HEK293 (cell line): ENCODE measurements around the gene PRKCA.

Experiments
- CTCF ChIA-PET: fragments of 350-600 bp; formaldehyde crosslinking; extraction: SDS; loops from one replicate; lab custom pipeline; 2021; ENCODE audit warnings: antibody characterized with exemption; lab: Yijun Ruan, JAX
- POLR2A ChIA-PET: fragments of 300-600 bp; formaldehyde crosslinking; extraction: SDS; loops from one replicate; lab custom pipeline; 2020; ENCODE audit warnings: antibody characterized with exemption, inconsistent platforms; lab: Yijun Ruan, JAX
- H3K27ac ChIP-seq: fragments of 200-500 bp; sonication (Bioruptor generic); 2 replicates; pipeline ENCODE4 v1.5.1; 2014; ENCODE audit warnings: low read depth, low read length, control low read depth, inconsistent platforms; ENCODE audit errors: extremely low read depth
- H3K36me3 ChIP-seq, 2 experiments: fragments of 200-500 bp in 1 of 2; sonication (Bioruptor generic) in 1 of 2; 1 replicate in 1 of 2; 2 replicates in 1 of 2; pipeline ENCODE4 v1.5.1; 2014 to 2017; ENCODE audit warnings: inconsistent platforms in 2 of 2, low read length in 2 of 2; ENCODE audit not compliant: control insufficient read depth in 2 of 2, insufficient read depth in 1 of 2
- H3K4me1 ChIP-seq: fragments of 200-500 bp; sonication (Bioruptor generic); 2 replicates; pipeline ENCODE4 v1.5.1; 2014; ENCODE audit warnings: mild to moderate bottlenecking, low read length, inconsistent platforms; ENCODE audit not compliant: control insufficient read depth, insufficient read depth
- H3K4me3 ChIP-seq: 2 replicates; pipeline ENCODE4 v1.5.1; 2011; ENCODE audit warnings: low read depth, mild to moderate bottlenecking, control low read depth, low read length, moderate library complexity
- H3K9me3 ChIP-seq: fragments of 200-500 bp; sonication (Bioruptor generic); 2 replicates; pipeline ENCODE4 v1.5.1; 2014; ENCODE audit warnings: low read depth, low read length, inconsistent platforms; ENCODE audit not compliant: control insufficient read depth, insufficient read depth
- GLI4 ChIP-seq: fragments of 450-650 bp; formaldehyde crosslinking; IDR thresholded peaks from 2 replicates; pipeline ENCODE4 v1.5.1; 2016; ENCODE audit warnings: missing biosample characterization, missing genetic modification characterization
- KLF1 ChIP-seq: fragments of 450-650 bp; formaldehyde crosslinking; IDR thresholded peaks from 2 replicates; pipeline ENCODE4 v1.5.1; 2016; ENCODE audit warnings: missing biosample characterization, missing genetic modification characterization
- MEIS1 ChIP-seq: sonication (generic); formaldehyde crosslinking; IDR thresholded peaks from 2 replicates; pipeline ENCODE4 v1.8.1; 2022; ENCODE audit warnings: missing genetic modification reagents, mild to moderate bottlenecking, borderline replicate concordance
- OSR2 ChIP-seq: fragments of 450-650 bp; formaldehyde crosslinking; IDR thresholded peaks from 2 replicates; pipeline ENCODE4 v1.5.1; 2016; ENCODE audit warnings: missing biosample characterization, missing genetic modification characterization
- ZFHX2 ChIP-seq: fragments of 450-650 bp; formaldehyde crosslinking; conservative IDR thresholded peaks from 2 replicates; pipeline ENCODE4 v1.5.1; 2016; ENCODE audit warnings: missing biosample characterization, missing genetic modification characterization
- ZNF140 ChIP-seq: fragments of 450-650 bp; formaldehyde crosslinking; IDR thresholded peaks from 2 replicates; pipeline ENCODE4 v1.5.1; 2016; ENCODE audit warnings: missing biosample characterization, missing genetic modification characterization
- ZNF169 ChIP-seq: fragments of 450-650 bp; formaldehyde crosslinking; IDR thresholded peaks from 2 replicates; pipeline ENCODE4 v1.5.1; 2016; ENCODE audit warnings: missing biosample characterization, missing genetic modification characterization
- ZNF19 ChIP-seq: fragments of 450-650 bp; formaldehyde crosslinking; IDR thresholded peaks from 2 replicates; pipeline ENCODE4; 2016; ENCODE audit warnings: missing biosample characterization, missing genetic modification characterization, low read depth
- ZNF24 ChIP-seq: fragments of 450-650 bp; formaldehyde crosslinking; IDR thresholded peaks from 2 replicates; pipeline ENCODE4 v1.5.1; 2016; ENCODE audit warnings: missing biosample characterization, missing genetic modification characterization
- ZNF654 ChIP-seq: fragments of 450-650 bp; formaldehyde crosslinking; IDR thresholded peaks from 2 replicates; pipeline ENCODE4 v1.5.1; 2016; ENCODE audit warnings: low read depth, missing biosample characterization, missing genetic modification characterization
- ZNF677 ChIP-seq: fragments of 450-650 bp; IDR thresholded peaks from 2 replicates; pipeline ENCODE4 v1.5.0; 2018; ENCODE audit warnings: missing biosample characterization, mild to moderate bottlenecking, missing genetic modification characterization, moderate library complexity
- ZNF776 ChIP-seq: fragments of 450-650 bp; formaldehyde crosslinking; IDR thresholded peaks from 2 replicates; pipeline ENCODE4 v1.5.0; 2017; ENCODE audit warnings: missing biosample characterization, missing genetic modification characterization, borderline replicate concordance
- TF ChIP-seq, protein P1 (sequence below): fragments of 450-650 bp; formaldehyde crosslinking; IDR thresholded peaks from 2 replicates; pipeline ENCODE4 v1.5.1; 2017; ENCODE audit warnings: missing biosample characterization, missing genetic modification characterization
- TF ChIP-seq, protein P2 (sequence below): fragments of 450-650 bp; formaldehyde crosslinking; IDR thresholded peaks from 2 replicates; pipeline ENCODE4 v1.5.1; 2016; ENCODE audit warnings: missing biosample characterization, missing genetic modification characterization
- TF ChIP-seq, protein P3 (sequence below): fragments of 450-650 bp; formaldehyde crosslinking; IDR thresholded peaks from 2 replicates; pipeline ENCODE4 v1.5.1; 2016; ENCODE audit warnings: missing biosample characterization, missing genetic modification characterization
- TF ChIP-seq, protein P4 (sequence below): fragments of 450-650 bp; formaldehyde crosslinking; IDR thresholded peaks from 2 replicates; pipeline ENCODE4 v1.5.1; 2016; ENCODE audit warnings: missing biosample characterization, missing genetic modification characterization

PRKCA gene

DNA sequence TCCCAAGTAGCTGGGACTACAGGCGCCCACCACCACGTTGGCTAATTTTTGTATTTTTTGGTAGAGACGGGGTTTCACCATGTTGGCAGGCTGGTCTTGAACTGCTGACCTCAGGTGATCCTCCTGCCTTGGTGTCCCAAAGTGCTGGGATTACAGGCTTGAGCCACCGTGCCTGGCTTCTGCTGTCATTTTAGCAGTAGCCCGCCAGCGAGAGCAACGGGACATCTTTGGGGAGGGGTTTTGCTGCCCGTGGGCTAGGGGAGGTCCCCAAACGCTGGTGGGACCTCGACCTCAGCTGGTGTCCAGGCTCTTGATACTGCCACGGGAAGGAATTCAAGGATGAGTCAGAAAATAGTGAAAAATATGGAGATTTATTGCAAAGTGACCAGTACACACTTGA, 424.4 kb downstream of the PRKCA start:
- TF ChIP-seq, protein P1, sequence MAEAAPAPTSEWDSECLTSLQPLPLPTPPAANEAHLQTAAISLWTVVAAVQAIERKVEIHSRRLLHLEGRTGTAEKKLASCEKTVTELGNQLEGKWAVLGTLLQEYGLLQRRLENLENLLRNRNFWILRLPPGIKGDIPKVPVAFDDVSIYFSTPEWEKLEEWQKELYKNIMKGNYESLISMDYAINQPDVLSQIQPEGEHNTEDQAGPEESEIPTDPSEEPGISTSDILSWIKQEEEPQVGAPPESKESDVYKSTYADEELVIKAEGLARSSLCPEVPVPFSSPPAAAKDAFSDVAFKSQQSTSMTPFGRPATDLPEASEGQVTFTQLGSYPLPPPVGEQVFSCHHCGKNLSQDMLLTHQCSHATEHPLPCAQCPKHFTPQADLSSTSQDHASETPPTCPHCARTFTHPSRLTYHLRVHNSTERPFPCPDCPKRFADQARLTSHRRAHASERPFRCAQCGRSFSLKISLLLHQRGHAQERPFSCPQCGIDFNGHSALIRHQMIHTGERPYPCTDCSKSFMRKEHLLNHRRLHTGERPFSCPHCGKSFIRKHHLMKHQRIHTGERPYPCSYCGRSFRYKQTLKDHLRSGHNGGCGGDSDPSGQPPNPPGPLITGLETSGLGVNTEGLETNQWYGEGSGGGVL (tag by site-specific recombination), result no peak
- TF ChIP-seq, protein P2, sequence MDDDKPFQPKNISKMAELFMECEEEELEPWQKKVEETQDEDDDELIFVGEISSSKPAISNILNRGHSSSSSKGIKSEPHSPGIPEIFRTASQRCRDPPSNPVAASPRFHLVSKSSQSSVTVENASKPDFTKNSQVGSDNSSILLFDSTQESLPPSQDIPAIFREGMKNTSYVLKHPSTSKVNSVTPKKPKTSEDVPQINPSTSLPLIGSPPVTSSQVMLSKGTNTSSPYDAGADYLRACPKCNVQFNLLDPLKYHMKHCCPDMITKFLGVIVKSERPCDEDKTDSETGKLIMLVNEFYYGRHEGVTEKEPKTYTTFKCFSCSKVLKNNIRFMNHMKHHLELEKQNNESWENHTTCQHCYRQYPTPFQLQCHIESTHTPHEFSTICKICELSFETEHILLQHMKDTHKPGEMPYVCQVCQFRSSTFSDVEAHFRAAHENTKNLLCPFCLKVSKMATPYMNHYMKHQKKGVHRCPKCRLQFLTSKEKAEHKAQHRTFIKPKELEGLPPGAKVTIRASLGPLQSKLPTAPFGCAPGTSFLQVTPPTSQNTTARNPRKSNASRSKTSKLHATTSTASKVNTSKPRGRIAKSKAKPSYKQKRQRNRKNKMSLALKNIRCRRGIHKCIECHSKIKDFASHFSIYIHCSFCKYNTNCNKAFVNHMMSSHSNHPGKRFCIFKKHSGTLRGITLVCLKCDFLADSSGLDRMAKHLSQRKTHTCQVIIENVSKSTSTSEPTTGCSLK, result no peak
- TF ChIP-seq ZNF24 (no peak), ZNF677 (no peak), ZNF776 (no peak), ZNF169 (tag by site-specific recombination) (no peak), ZNF140 (no peak), ZFHX2 (tag by site-specific recombination) (no peak), GLI4 (tag by site-specific recombination) (no peak), ZNF19 (tag by site-specific recombination) (no peak), OSR2 (tag by site-specific recombination) (no peak), KLF1 (no peak)
- TF ChIP-seq, protein P3, sequence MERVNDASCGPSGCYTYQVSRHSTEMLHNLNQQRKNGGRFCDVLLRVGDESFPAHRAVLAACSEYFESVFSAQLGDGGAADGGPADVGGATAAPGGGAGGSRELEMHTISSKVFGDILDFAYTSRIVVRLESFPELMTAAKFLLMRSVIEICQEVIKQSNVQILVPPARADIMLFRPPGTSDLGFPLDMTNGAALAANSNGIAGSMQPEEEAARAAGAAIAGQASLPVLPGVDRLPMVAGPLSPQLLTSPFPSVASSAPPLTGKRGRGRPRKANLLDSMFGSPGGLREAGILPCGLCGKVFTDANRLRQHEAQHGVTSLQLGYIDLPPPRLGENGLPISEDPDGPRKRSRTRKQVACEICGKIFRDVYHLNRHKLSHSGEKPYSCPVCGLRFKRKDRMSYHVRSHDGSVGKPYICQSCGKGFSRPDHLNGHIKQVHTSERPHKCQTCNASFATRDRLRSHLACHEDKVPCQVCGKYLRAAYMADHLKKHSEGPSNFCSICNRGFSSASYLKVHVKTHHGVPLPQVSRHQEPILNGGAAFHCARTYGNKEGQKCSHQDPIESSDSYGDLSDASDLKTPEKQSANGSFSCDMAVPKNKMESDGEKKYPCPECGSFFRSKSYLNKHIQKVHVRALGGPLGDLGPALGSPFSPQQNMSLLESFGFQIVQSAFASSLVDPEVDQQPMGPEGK (tag by site-specific recombination), result no peak
- ChIA-PET POLR2A (no interaction called here), CTCF (interaction anchor here (1.0 to 2.4 kb wide), 11 partner anchors 9 to 522 kb away, joined by 3 to 18 read pairs (median 7); no protein-coding TSS in a partner anchor)
- H3K36me3 ChIP-seq, result no peaks in the 10 kb centered on the region
- no peak overlapping the region for H3K27ac ChIP-seq
- no peaks in the 10 kb centered on the region for H3K9me3 ChIP-seq
- H3K4me1 ChIP-seq, result peaks cover 11% of the 10 kb centered on the region
- no peak overlapping the region for H3K4me3 ChIP-seq

DNA sequence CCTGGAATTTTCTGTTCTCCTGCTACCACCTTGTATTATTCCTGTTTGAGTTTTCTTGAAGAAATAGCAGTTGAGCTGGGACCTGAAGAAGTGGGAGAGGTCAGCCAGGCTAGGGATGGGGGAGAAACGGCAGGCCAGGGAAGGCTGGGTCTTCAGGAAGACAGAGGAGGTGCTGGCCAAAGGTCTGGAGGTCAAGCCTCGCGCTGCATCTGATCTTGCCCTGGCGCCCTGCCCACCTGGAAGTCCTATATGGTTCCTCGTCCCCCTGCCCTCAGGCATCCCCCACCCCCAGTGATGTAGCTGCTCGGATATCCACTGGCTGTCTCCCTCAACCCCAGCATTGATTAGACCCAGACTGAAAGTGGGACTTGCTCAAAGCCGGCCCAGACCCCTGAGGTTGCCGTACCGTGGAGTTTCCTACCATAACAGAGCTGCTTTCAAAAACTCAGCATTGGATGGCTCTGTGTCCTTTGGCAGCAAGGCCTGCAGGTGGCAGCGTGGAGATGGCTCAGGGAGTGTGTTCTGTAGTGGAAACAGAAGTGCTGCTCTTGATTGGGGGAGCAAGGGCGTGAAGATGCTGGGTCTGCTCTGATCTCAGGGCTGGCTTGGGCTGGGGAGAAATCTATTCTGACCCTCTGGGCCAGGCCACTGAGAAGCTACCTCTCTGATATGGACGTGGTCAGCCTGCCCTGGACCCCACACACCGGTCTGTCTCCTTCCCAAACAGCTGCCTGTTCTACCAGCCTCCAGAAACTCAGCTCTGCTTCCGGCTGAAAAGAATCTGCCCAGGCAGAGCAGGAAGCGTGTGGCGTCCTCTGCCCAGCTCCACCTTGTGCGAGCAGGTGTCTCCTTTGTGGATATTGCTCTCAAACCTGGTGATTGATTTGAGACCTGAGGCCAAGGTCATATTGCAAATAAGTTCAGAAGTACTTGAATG, 425.5 kb downstream of the PRKCA start:
- TF ChIP-seq ZNF654 (tag by site-specific recombination) (peak; percentile 59), MEIS1 (CRISPR knock-in tag) (no peak)
- TF ChIP-seq, protein P4, sequence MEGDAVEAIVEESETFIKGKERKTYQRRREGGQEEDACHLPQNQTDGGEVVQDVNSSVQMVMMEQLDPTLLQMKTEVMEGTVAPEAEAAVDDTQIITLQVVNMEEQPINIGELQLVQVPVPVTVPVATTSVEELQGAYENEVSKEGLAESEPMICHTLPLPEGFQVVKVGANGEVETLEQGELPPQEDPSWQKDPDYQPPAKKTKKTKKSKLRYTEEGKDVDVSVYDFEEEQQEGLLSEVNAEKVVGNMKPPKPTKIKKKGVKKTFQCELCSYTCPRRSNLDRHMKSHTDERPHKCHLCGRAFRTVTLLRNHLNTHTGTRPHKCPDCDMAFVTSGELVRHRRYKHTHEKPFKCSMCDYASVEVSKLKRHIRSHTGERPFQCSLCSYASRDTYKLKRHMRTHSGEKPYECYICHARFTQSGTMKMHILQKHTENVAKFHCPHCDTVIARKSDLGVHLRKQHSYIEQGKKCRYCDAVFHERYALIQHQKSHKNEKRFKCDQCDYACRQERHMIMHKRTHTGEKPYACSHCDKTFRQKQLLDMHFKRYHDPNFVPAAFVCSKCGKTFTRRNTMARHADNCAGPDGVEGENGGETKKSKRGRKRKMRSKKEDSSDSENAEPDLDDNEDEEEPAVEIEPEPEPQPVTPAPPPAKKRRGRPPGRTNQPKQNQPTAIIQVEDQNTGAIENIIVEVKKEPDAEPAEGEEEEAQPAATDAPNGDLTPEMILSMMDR (tag by site-specific recombination), result peak; percentile 64
- ChIA-PET POLR2A (interaction anchor here (0.9 kb wide), 1 partner anchor 74 kb away, joined by 3 read pairs; no protein-coding TSS in a partner anchor), CTCF (interaction anchor here (0.6 to 2.4 kb wide), 36 partner anchors 9 to 1737 kb away, joined by 3 to 18 read pairs (median 4); no protein-coding TSS in a partner anchor)
- Histone ChIP-seq H3K4me3 (no peak overlapping the region), H3K4me1 (peaks cover 11% of the 10 kb centered on the region), H3K9me3 (no peaks in the 10 kb centered on the region), H3K27ac (no peak overlapping the region), H3K36me3 (no peaks in the 10 kb centered on the region)
